GM12874 (cell line): ENCODE measurements around the gene CDC42BPB.

Experiments
- TF ChIP-seq, protein P1 (sequence below): IDR thresholded peaks from 2 replicates; pipeline ENCODE4 v1.5.1; 2011; ENCODE audit warnings: low read depth, mild to moderate bottlenecking, control low read depth, low read length, moderate library complexity; ENCODE audit not compliant: insufficient read depth

The CDC42BPB gene

DNA sequence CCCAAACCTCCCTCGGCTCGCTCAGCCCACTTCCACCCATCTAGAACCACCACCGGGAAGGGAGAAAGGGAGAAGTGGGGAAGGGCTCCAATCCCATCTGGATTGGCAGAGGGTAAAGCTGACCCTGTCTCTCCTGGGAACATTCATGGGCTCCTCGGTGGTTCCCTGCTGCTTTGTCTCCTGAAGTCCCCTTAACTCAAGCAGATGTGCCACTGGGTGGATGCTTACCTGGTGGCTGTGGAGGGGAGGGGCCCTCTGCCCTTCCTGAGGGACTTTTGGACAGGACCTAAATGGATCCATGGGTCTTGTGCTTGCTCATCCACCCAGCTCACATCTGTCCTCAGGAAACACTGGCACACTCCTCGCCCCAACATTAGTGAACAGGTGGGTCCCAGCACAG, 2.2 kb upstream of the CDC42BPB start:
- TF ChIP-seq, protein P1, sequence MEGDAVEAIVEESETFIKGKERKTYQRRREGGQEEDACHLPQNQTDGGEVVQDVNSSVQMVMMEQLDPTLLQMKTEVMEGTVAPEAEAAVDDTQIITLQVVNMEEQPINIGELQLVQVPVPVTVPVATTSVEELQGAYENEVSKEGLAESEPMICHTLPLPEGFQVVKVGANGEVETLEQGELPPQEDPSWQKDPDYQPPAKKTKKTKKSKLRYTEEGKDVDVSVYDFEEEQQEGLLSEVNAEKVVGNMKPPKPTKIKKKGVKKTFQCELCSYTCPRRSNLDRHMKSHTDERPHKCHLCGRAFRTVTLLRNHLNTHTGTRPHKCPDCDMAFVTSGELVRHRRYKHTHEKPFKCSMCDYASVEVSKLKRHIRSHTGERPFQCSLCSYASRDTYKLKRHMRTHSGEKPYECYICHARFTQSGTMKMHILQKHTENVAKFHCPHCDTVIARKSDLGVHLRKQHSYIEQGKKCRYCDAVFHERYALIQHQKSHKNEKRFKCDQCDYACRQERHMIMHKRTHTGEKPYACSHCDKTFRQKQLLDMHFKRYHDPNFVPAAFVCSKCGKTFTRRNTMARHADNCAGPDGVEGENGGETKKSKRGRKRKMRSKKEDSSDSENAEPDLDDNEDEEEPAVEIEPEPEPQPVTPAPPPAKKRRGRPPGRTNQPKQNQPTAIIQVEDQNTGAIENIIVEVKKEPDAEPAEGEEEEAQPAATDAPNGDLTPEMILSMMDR = no peak

DNA sequence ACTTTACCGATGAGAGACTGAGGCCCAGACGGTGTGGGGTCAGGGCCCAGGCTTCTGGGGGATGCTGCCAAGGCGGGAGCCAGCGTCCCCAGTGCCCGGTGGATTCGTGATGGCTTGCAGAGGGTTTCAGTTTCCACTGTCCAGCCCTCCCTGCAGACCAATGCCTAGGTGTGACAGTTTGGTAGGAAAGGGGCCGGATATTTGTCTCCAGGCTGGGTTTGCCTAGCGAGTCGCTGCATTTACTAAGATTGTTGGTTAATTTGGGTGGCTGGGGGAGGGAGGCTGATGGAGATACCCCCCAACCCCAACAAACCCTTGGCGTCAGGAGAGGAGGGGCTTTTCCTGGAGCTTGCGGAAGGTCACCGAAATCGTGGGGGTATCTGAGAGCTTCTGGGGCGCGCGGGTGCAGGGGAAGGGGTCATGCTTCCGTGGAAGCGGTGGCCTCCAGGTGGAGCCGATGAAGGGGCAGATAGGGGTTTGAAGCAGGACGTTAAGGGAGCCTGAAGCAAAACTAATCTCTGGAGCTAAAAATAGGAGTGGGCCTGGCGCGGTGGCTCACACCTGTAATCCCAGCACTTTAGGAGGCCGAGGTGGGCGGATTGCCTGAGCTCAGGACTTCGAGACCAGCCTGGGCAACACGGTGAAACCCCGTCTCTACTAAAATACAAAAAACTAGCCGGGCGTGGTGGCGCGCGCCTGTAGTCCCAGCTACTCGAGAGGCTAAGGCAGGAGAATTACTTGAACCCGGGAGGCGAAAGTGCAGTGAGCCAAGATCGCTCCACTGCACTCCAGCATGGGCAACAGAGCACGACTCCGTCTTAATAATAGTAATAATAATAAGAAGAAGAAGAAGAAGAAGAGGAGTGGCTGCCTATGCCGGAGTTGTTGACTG, 1.1 kb upstream of the CDC42BPB start:
- TF ChIP-seq, protein P1 = no peak

DNA sequence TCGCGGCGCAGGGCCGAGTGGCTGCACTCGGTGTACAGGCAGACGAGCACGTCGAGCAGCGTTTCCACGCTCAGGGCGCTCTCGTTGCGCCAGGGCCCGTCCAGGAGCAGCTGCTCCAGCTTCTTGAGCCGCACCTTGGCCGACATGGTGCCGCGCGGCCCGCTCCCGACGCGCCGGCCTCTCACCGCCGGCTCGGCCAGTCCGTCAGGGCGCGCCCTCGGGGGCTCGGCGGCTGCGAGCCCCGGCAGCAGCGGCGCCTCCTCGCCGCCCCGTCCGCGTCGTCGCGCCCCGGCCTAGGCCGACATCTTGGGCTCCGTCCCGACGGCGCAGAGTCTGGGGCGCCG, 349 bp downstream of the CDC42BPB start:
- TF ChIP-seq, protein P1 = no peak

DNA sequence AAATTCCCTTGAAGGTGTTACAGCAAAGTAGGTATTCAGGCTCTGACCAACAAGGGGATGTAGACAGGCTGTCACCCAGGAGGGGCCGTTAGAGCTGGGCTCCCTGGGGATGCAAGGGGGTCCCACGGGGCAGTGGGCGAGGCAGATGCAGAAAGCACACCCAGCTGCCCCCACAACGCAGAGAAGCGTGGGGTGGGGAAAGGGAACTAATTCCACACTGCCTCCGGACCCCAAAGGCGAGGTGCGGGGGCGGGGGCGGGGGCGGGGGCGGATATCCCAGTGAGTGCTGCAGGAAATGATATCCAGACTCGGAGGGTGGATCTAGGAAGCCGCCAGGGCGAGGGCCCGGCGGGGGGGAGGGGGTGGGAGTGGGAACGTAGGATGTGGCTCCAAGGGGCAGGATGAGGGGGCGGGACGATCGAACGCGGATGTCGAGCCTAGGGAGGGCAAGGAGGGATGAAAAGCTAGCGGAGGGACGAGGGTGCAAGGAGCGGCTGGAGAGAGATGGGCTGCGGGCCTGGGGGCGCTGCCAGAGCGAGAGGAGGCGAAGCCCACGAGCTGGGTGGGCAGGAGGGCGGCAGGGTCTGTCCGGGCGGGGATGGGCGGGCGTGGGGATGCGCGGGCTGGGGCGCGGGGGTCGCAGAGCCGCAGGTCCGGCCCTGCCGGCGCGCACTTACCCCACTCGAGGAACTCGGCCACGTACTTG, 874 bp downstream of the CDC42BPB start:
- TF ChIP-seq, protein P1 = no peak

DNA sequence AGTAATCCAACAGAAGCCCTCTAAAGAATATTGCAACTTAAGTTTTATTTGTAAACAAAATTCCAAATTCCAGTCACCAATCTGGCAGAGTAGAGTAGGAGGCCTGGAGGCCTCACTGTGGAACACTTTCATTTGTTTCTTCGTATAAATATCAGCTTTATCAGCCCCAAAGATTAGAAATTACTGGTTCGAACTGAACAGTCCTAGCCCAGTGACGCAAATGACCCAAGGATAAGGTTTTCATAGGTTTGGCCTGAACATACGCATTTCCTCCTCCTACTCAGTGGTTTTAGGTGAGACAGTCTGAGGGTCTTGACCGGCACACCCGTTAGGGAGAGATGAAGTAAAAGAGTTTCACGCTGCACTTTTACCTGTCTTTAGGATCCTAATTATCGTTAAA, 1.7 kb downstream of the CDC42BPB start:
- TF ChIP-seq, protein P1 = no peak

DNA sequence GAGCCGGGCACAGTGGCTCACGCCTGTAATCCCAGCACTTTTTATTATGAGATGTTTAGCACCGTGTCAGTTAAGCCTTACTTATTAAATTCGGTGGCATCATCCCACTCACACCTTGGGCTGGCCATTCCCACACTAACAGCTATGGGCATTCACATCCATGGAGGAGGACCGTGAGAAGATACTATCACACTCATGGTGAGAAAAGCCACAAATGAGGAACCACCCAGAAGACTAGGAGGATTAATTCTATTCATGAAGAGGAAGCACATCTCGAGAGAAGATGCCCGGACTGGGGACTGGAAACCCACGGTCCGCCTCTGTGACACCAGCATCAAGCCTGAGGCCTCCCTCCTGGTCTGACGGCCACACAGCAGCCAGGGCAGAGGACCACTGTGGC, 4.9 kb downstream of the CDC42BPB start:
- TF ChIP-seq, protein P1 = no peak

DNA sequence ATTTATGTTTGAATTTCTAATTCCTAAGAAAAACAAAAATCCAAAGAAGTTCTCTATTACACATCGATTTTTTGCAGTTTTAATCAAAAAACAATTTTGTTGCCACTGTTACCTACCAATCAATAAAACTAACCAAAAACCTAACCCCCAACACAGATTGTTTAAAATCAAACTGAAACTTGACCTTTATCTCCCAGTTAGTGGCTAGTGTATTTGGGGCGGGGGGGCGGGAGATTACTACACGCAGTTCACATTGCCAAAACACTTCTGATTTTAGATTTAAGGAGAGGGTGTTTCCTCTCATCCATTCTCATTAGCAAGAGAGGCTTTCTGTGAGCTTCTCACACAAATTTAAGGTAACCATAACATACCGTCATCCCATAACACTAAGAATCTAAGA, 6.4 kb downstream of the CDC42BPB start:
- TF ChIP-seq, protein P1 = no peak
